Lower leg skin (tissue), 4 donors: ENCODE results near the gene CUL3. TPM values are rescaled to one million over a fixed set of nuclear protein-coding genes. Genes with fewer than 3 reads are reported as not detected.

Experiments used
- DNase-seq, 2 donors: peaks; one replicate each; pipeline ENCODE4 v3.0.0-alpha.2; 2019; ENCODE audit warnings: low spot score in 2 of 2
- H3K4me3 ChIP-seq: fragments of 200-600 bp; sonication (generic); 2 replicates; pipeline ENCODE4 v1.5.1; 2017; ENCODE audit warnings: mild to moderate bottlenecking, low read depth; ENCODE audit not compliant: poor library complexity, severe bottlenecking
- POLR2A ChIP-seq, 2 donors: fragments of 450-650 bp; IDR thresholded peaks; one replicate each; pipeline ENCODE4 v1.6.1; 2016 to 2017; ENCODE audit warnings: antibody characterized with exemption in 2 of 2, mild to moderate bottlenecking in 1 of 2, moderate library complexity in 1 of 2
- WGBS, 2 donors: methylation state at CpG; one replicate each; pipeline ENCODE4 v1.1.5; 2018; 5-methylcytosine and 5-hydroxymethylcytosine counted together
- intact Hi-C: fragments of 100-400 bp; cut with DNase I; formaldehyde crosslinking; loops from one replicate; pipeline ENCODE4 v1.15.0; 2023; ENCODE audit warnings: low total_unique reads
- total RNA-seq, 4 donors: library from RNA; depleted of rRNA; stranded (reverse); fragments of >200 nt; gene quantifications; one replicate each; pipeline ENCODE4 v1.1.0, GENCODE V29; 2016
- TF ChIP-seq, protein P1 (sequence below), 3 donors: fragments of 450-650 bp; IDR thresholded peaks; one replicate each; pipeline ENCODE4 v1.5.1; 2016; ENCODE audit warnings: antibody characterized with exemption in 3 of 3, mild to moderate bottlenecking in 3 of 3, moderate library complexity in 2 of 3

Gene CUL3
- total RNA-seq, 4 donors from 2014 or later = 66.0 to 105 (median 82.6) TPM

GRCh38 chr2:224545884-224546644 lies 39.1 kb downstream of the CUL3 start:
- no peak for TF ChIP-seq POLR2A (IDR thresholded peaks at IDR 0.05)
- 79% methylated on average over 6 of the region's 6 CpGs for WGBS, 2 donors
- no peak for DNase-seq
- intact Hi-C loops = no loop called here
- no peak overlapping the region for H3K4me3 ChIP-seq

- DNase-seq = no peak
- TF ChIP-seq POLR2A (IDR thresholded peaks at IDR 0.05) = no peak
- TF ChIP-seq, protein P1, sequence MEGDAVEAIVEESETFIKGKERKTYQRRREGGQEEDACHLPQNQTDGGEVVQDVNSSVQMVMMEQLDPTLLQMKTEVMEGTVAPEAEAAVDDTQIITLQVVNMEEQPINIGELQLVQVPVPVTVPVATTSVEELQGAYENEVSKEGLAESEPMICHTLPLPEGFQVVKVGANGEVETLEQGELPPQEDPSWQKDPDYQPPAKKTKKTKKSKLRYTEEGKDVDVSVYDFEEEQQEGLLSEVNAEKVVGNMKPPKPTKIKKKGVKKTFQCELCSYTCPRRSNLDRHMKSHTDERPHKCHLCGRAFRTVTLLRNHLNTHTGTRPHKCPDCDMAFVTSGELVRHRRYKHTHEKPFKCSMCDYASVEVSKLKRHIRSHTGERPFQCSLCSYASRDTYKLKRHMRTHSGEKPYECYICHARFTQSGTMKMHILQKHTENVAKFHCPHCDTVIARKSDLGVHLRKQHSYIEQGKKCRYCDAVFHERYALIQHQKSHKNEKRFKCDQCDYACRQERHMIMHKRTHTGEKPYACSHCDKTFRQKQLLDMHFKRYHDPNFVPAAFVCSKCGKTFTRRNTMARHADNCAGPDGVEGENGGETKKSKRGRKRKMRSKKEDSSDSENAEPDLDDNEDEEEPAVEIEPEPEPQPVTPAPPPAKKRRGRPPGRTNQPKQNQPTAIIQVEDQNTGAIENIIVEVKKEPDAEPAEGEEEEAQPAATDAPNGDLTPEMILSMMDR (IDR thresholded peaks at IDR 0.05) = no peak
- intact Hi-C loops = no loop called here
Measured at GRCh38 chr2:224543939-224544338, 41.2 kb downstream of the CUL3 start.

DNA sequence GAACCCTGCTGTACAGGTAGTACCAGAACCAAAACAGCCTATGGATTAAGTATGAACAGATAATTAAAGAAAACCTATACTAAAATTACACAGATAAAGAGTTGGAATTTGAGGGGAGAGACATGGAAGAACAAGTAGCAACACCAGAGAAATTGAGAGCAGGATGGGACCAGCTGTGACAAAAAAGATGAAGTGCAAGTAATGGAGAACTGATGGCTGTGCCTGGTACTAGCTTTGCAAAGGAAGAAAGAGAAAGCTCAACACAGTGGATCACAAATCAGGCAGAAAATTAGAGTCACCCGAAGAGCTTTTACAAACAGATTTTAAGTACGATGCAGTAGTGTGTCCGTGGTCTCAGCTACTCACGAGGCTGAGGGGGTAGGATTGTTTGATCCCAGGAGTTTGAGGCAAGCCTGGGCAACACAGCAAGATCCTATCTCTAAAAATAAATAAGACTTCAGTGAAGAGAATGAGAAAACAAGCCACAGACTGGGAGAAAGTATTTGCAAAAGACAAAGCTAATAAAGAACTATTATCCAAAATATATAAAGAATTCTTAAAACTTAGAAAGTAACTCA lies 46.5 kb downstream of the CUL3 start:
- DNase-seq = no peak
- TF ChIP-seq POLR2A (IDR thresholded peaks at IDR 0.05) = no peak
- TF ChIP-seq, protein P1 (IDR thresholded peaks at IDR 0.05) = no peak
- WGBS, 2 donors = 60 to 77% methylated on average over 4 of the region's 4 CpGs
- no peak overlapping the region for H3K4me3 ChIP-seq
- intact Hi-C loops = no loop called here

More at GRCh38 chr2:224543939-224544338, 41.2 kb downstream of the CUL3 start:
- H3K4me3 ChIP-seq = no peak overlapping the region

- intact Hi-C loops = no loop called here
- WGBS, 2 donors = 95 to 97% methylated on average over 3 of the region's 3 CpGs
- no peak overlapping the region for H3K4me3 ChIP-seq
- TF ChIP-seq, protein P1 (IDR thresholded peaks at IDR 0.05) = no peak
- TF ChIP-seq POLR2A (IDR thresholded peaks at IDR 0.05) = no peak
- no peak for DNase-seq
Measured at GRCh38 chr2:224532931-224533330, 52.2 kb downstream of the CUL3 start.

GRCh38 chr2:224532441-224532840 lies 52.7 kb downstream of the CUL3 start:
- WGBS, 2 donors = 85 to 91% methylated on average over 1 of the region's 1 CpG
- intact Hi-C loops = no loop called here
- DNase-seq = no peak
- no peak overlapping the region for H3K4me3 ChIP-seq
- TF ChIP-seq POLR2A (IDR thresholded peaks at IDR 0.05) = no peak
- TF ChIP-seq, protein P1 (IDR thresholded peaks at IDR 0.05) = no peak

GRCh38 chr2:224528171-224528570 lies 57.0 kb downstream of the CUL3 start:
- 88 to 93% methylated on average over 2 to 3 of the region's 3 CpGs for WGBS, 2 donors
- intact Hi-C loops = no loop called here
- TF ChIP-seq, protein P1 (IDR thresholded peaks at IDR 0.05) = no peak
- no peak for TF ChIP-seq POLR2A (IDR thresholded peaks at IDR 0.05)
- H3K4me3 ChIP-seq = no peak overlapping the region
- DNase-seq = no peak
